ENCODE measurements around the gene ACP2.

GRCh38 chr11:47245611-47246357 is 2.8 kb downstream of the ACP2 start:
- TF ChIP-seq MAX (IDR thresholded peaks at IDR 0.05) = no peak
- TF ChIP-seq YY1 (IDR thresholded peaks at IDR 0.05; ENCODE audit: low read depth) = no peak
- TF ChIP-seq EGR1 (IDR thresholded peaks at IDR 0.05) = no peak
- TF ChIP-seq EP300 (IDR thresholded peaks at IDR 0.05; ENCODE audit: borderline replicate concordance) = no peak
- no peak for TF ChIP-seq TCF12 (IDR thresholded peaks at IDR 0.05; ENCODE audit: low read depth)
- no peak for TF ChIP-seq NFIC (IDR thresholded peaks at IDR 0.05)
- no peak for TF ChIP-seq CREB1 (IDR thresholded peaks at IDR 0.05; ENCODE audit: low read depth)
- no peak for TF ChIP-seq RAD21 (IDR thresholded peaks at IDR 0.05; ENCODE audit: low read depth)
- TF ChIP-seq FOXM1 (IDR thresholded peaks at IDR 0.05; ENCODE audit: borderline replicate concordance, low read depth) = no peak
- no peak for TF ChIP-seq TAF1 (IDR thresholded peaks at IDR 0.05; ENCODE audit: low read depth)
- TF ChIP-seq, protein P1, sequence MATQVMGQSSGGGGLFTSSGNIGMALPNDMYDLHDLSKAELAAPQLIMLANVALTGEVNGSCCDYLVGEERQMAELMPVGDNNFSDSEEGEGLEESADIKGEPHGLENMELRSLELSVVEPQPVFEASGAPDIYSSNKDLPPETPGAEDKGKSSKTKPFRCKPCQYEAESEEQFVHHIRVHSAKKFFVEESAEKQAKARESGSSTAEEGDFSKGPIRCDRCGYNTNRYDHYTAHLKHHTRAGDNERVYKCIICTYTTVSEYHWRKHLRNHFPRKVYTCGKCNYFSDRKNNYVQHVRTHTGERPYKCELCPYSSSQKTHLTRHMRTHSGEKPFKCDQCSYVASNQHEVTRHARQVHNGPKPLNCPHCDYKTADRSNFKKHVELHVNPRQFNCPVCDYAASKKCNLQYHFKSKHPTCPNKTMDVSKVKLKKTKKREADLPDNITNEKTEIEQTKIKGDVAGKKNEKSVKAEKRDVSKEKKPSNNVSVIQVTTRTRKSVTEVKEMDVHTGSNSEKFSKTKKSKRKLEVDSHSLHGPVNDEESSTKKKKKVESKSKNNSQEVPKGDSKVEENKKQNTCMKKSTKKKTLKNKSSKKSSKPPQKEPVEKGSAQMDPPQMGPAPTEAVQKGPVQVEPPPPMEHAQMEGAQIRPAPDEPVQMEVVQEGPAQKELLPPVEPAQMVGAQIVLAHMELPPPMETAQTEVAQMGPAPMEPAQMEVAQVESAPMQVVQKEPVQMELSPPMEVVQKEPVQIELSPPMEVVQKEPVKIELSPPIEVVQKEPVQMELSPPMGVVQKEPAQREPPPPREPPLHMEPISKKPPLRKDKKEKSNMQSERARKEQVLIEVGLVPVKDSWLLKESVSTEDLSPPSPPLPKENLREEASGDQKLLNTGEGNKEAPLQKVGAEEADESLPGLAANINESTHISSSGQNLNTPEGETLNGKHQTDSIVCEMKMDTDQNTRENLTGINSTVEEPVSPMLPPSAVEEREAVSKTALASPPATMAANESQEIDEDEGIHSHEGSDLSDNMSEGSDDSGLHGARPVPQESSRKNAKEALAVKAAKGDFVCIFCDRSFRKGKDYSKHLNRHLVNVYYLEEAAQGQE (IDR thresholded peaks at IDR 0.05; ENCODE audit: low read depth) = no peak
- TF ChIP-seq, protein P2, sequence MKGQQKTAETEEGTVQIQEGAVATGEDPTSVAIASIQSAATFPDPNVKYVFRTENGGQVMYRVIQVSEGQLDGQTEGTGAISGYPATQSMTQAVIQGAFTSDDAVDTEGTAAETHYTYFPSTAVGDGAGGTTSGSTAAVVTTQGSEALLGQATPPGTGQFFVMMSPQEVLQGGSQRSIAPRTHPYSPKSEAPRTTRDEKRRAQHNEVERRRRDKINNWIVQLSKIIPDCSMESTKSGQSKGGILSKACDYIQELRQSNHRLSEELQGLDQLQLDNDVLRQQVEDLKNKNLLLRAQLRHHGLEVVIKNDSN (IDR thresholded peaks at IDR 0.05) = no peak
- no peak for TF ChIP-seq ZBTB7A (IDR thresholded peaks at IDR 0.05; ENCODE audit: low read depth)
